ENCODE data around the gene ECPAS.
"Not testable (repeated sequence)": the region's sequence is repeated elsewhere in the genome, so short reads cannot be mapped to it uniquely, and the experiment has no call there.

ECPAS gene

GRCh38 chr9:111414406-111414805, 69.8 kb downstream of the ECPAS start:
- no peak for DNase-seq (ENCODE audit: low read depth)

- DNase-seq (ENCODE audit: low read depth) = no peak
Measured at GRCh38 chr9:111413996-111414395, 70.2 kb downstream of the ECPAS start.

- DNase-seq (ENCODE audit: low read depth) = no peak
Measured at GRCh38 chr9:111412280-111412679, 71.9 kb downstream of the ECPAS start.

- no peak for DNase-seq (ENCODE audit: low read depth)
Measured at GRCh38 chr9:111411266-111411665, 72.9 kb downstream of the ECPAS start.

GRCh38 chr9:111407813-111408212, 76.4 kb downstream of the ECPAS start:
- no peak for DNase-seq (ENCODE audit: low read depth)

- DNase-seq (ENCODE audit: low read depth) = no peak
Measured at GRCh38 chr9:111405701-111406100, 78.5 kb downstream of the ECPAS start.

GRCh38 chr9:111401486-111401885, 82.7 kb downstream of the ECPAS start:
- DNase-seq (ENCODE audit: low read depth) = not testable (repeated sequence)

GRCh38 chr9:111400564-111400898, 83.7 kb downstream of the ECPAS start:
- DNase-seq (ENCODE audit: low read depth) = no peak

- DNase-seq (ENCODE audit: low read depth) = no peak
Measured at GRCh38 chr9:111399772-111400563, 84.2 kb downstream of the ECPAS start.

- no peak for DNase-seq (ENCODE audit: low read depth)
Measured at GRCh38 chr9:111399211-111399739, 84.9 kb downstream of the ECPAS start.

GRCh38 chr9:111393971-111394370, 90.2 kb downstream of the ECPAS start:
- no peak for DNase-seq (ENCODE audit: low read depth)

GRCh38 chr9:111389406-111389805, 94.8 kb downstream of the ECPAS start:
- no peak for DNase-seq (ENCODE audit: low read depth)

- no peak for DNase-seq (ENCODE audit: low read depth)
Measured at GRCh38 chr9:111386386-111386785, 97.8 kb downstream of the ECPAS start.

- DNase-seq (ENCODE audit: low read depth) = no peak
Measured at GRCh38 chr9:111381006-111381405, 103.2 kb downstream of the ECPAS start.

- DNase-seq (ENCODE audit: low read depth) = no peak
Measured at GRCh38 chr9:111375817-111376564, 108.2 kb downstream of the ECPAS start.

- DNase-seq (ENCODE audit: low read depth) = no peak
Measured at GRCh38 chr9:111375062-111375461, 109.1 kb downstream of the ECPAS start.

GRCh38 chr9:111372297-111372696, 111.9 kb downstream of the ECPAS start:
- DNase-seq (ENCODE audit: low read depth) = no peak

GRCh38 chr9:111366978-111367377, 117.2 kb downstream of the ECPAS start:
- no peak for DNase-seq (ENCODE audit: low read depth)

- DNase-seq (ENCODE audit: low read depth) = no peak
Measured at GRCh38 chr9:111362526-111362925, 121.7 kb downstream of the ECPAS start.

- DNase-seq (ENCODE audit: low read depth) = no peak
Measured at GRCh38 chr9:111360881-111361280, 123.3 kb downstream of the ECPAS start.

- no peak for DNase-seq (ENCODE audit: low read depth)
Measured at GRCh38 chr9:111356481-111357244, 127.5 kb downstream of the ECPAS start.

GRCh38 chr9:111352545-111352944, 131.6 kb downstream of the ECPAS start:
- DNase-seq (ENCODE audit: low read depth) = no peak

- no peak for DNase-seq (ENCODE audit: low read depth)
Measured at GRCh38 chr9:111350556-111350955, 133.6 kb downstream of the ECPAS start.

Measured in activated T-helper 9 cell treated with anti-CD3 and anti-CD28 coated beads, Interleukin-2, amount 50 U/mL, for 16 hours (primary cell).